Lung (tissue), 12 donors: ENCODE results near the gene TMC1. TPM values are rescaled to one million over a fixed set of nuclear protein-coding genes. Genes with fewer than 3 reads are reported as not detected.

Experiments
- ATAC-seq: fragments of 200-7000 bp; cut with Tn5 transposase; one replicate; pipeline ENCODE4 v1.9.1; 2020; ENCODE audit warnings: moderate number of reproducible peaks; ENCODE audit not compliant: insufficient read depth, low FRiP score
- DNase-seq, 3 donors: peaks; one replicate each; pipeline ENCODE4 v3.0.0-alpha.2; 2013 to 2017
- H3K27ac ChIP-seq, 2 donors: one replicate each; pipeline ENCODE4 v1.5.1; 2013; ENCODE audit warnings: mild to moderate bottlenecking in 2 of 2, moderate library complexity in 2 of 2, control low read depth in 1 of 2, inconsistent platforms in 1 of 2, low read depth in 1 of 2, low read length in 1 of 2
- H3K27me3 ChIP-seq, 3 donors: one replicate each; pipeline ENCODE4 v1.5.1; 2013; ENCODE audit warnings: low read length in 2 of 3; ENCODE audit not compliant: control insufficient read depth in 3 of 3, insufficient read depth in 3 of 3
- H3K36me3 ChIP-seq, 4 donors: one replicate each; pipeline ENCODE4 v1.5.1; 2013; ENCODE audit warnings: low read length in 4 of 4, mild to moderate bottlenecking in 1 of 4, moderate library complexity in 1 of 4; ENCODE audit not compliant: control insufficient read depth in 4 of 4, insufficient read depth in 4 of 4
- H3K4me1 ChIP-seq, 5 donors: one replicate each; pipeline ENCODE4 v1.5.1; 2013; ENCODE audit warnings: low read length in 5 of 5, mild to moderate bottlenecking in 2 of 5, moderate library complexity in 1 of 5; ENCODE audit not compliant: control insufficient read depth in 5 of 5, insufficient read depth in 5 of 5
- H3K4me3 ChIP-seq: one replicate; pipeline ENCODE4 v1.5.1; 2013; ENCODE audit warnings: mild to moderate bottlenecking, control low read depth, moderate library complexity
- H3K9ac ChIP-seq, 2 donors: one replicate each; pipeline ENCODE4 v1.5.1; 2013; ENCODE audit warnings: low read length in 2 of 2, control low read depth in 1 of 2; ENCODE audit not compliant: insufficient read depth in 1 of 2
- H3K9me3 ChIP-seq, 4 donors: one replicate each; pipeline ENCODE4 v1.5.1; 2013; ENCODE audit warnings: low read length in 3 of 4, mild to moderate bottlenecking in 1 of 4, moderate library complexity in 1 of 4; ENCODE audit not compliant: control insufficient read depth in 4 of 4, insufficient read depth in 3 of 4
- CTCF ChIP-seq: IDR thresholded peaks from 2 replicates; pipeline ENCODE4 v1.5.1; 2012; ENCODE audit warnings: mild to moderate bottlenecking; ENCODE audit errors: control extremely low read depth, extremely low read depth
- WGBS, 2 donors: extraction: QIAGEN DNeasy Blood & Tissue Kit; methylation state at CpG; one replicate each; pipeline ENCODE4 v1.1.7; 2013; 5-methylcytosine and 5-hydroxymethylcytosine counted together
- polyA plus RNA-seq, 2 donors: library from polyadenylated mRNA; stranded (reverse); fragments of 200-250 nt; gene quantifications; one replicate each; pipeline ENCODE4 v1.2.1, GENCODE V29; 2013
- total RNA-seq, 2 donors: library from RNA; depleted of rRNA in 1 of 2; stranded (reverse); fragments of >200 nt in 1 of 2; gene quantifications; one replicate each; pipeline ENCODE4 v1.2.1, GENCODE V29; 2014 to 2021
- donor health status: control.
- donor health status: control.
- donor health status: Bipolar disorder and iron deficiency.
- donor health status: healthy.
- donor health status: DM: yes; HTN: yes; CAD: no.

The TMC1 gene
- total and polyA plus RNA-seq, 4 donors: 0.10 to 0.82 (median 0.21) TPM; not detected in 1

GRCh38 chr9:72563806-72564205 is 42.4 kb downstream of the TMC1 start:
- H3K9ac ChIP-seq: no peak overlapping the region
- H3K27ac ChIP-seq: no peak overlapping the region
- H3K4me1 ChIP-seq: no peaks in the 10 kb centered on the region
- no peak overlapping the region for H3K4me3 ChIP-seq
- 94 to 98% methylated on average over 4 of the region's 4 CpGs for WGBS, 2 donors
- DNase-seq: no peak
- ATAC-seq: no peak
- H3K36me3 ChIP-seq: no peaks in the 10 kb centered on the region
- no peaks in the 10 kb centered on the region for H3K9me3 ChIP-seq
- no peak for TF ChIP-seq CTCF
- H3K27me3 ChIP-seq: no peaks in the 10 kb centered on the region

GRCh38 chr9:72564479-72565281 is 43.3 kb downstream of the TMC1 start:
- 90 to 93% methylated on average over 2 of the region's 2 CpGs for WGBS, 2 donors
- Histone ChIP-seq H3K27me3 (no peaks in the 10 kb centered on the region), H3K4me3 (no peak overlapping the region), H3K9ac (no peak overlapping the region), H3K9me3 (no peaks in the 10 kb centered on the region), H3K36me3 (no peaks in the 10 kb centered on the region), H3K27ac (no peak overlapping the region), H3K4me1 (no peaks in the 10 kb centered on the region)
- DNase-seq (no peak), ATAC-seq (no peak)
- no peak for TF ChIP-seq CTCF

- ATAC-seq (no peak), DNase-seq (no peak)
- Histone ChIP-seq H3K27ac (no peak overlapping the region), H3K9me3 (no peaks in the 10 kb centered on the region), H3K36me3 (no peaks in the 10 kb centered on the region), H3K4me1 (no peaks in the 10 kb centered on the region), H3K9ac (no peak overlapping the region), H3K27me3 (no peaks in the 10 kb centered on the region), H3K4me3 (no peak overlapping the region)
- no peak for TF ChIP-seq CTCF
- WGBS, 2 donors: 97 to 99% methylated on average over 7 of the region's 7 CpGs
These were observed 44.1 kb downstream of the TMC1 start for GRCh38 chr9:72565535-72565934.
